Transverse colon (tissue), 4 donors: ENCODE measurements around the gene ROBO1.

Experiments used
- CTCF ChIP-seq, 5 experiments: fragments of 200-600 bp in 3 of 5; fragments of 450-650 bp in 2 of 5; sonication (generic) in 3 of 5; IDR thresholded peaks; 1 replicate in 2 of 5; 2 replicates in 3 of 5; pipeline ENCODE4 v1.5.1; 2016 to 2017; ENCODE audit warnings: antibody characterized with exemption in 5 of 5, inconsistent platforms in 3 of 5, mild to moderate bottlenecking in 2 of 5, moderate library complexity in 1 of 5
- EP300 ChIP-seq: sonication (generic); formaldehyde crosslinking; IDR thresholded peaks from one replicate; pipeline ENCODE4 v1.6.1; 2017; ENCODE audit warnings: antibody characterized with exemption, low read depth
- POLR2AphosphoS5 ChIP-seq, 3 donors: sonication (generic); formaldehyde crosslinking; IDR thresholded peaks; one replicate each; pipeline ENCODE4 v1.6.1; 2016; ENCODE audit warnings: antibody characterized with exemption in 3 of 3

DNA sequence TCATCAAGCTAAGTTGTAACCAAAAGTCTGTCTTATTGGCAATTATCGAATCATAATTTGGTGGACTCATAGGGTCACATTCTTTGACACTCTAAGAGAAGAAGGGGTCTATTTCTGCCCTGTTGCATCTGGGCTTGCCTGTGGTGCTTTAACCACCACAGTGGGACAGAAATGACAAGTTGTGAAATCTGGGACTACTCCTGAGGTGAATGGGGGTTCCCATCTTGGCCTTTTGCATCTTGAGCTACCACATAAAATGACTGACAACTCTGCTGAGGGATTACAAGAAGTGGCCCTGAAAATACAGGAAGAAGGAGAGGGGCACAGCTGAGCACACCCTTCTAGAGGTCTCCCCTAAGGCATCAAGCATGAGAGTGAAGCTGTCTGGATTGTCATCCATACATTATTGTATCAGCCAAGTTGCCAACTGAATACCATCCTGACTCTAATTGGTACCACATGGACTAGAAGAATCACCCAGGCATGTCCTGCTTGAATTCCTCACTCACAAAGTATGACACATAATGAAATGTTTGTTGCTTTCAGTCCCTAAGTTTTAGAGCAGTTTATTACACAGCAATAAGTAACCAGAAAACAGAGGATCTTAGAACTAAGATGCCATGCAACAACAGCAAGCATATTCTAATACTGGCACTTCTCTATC, 306.5 kb downstream of the ROBO1 start:
- TF ChIP-seq EP300 (no peak), CTCF (IDR thresholded peaks at IDR 0.05) (no peak), POLR2AphosphoS5 (IDR thresholded peaks at IDR 0.05) (no peak)
